Mammary epithelial cell (primary cell): Measurements from ENCODE around the gene LAMTOR2.

ENCODE experiments used
- EZH2 ChIP-seq: IDR thresholded peaks from 2 replicates; pipeline ENCODE4 v1.6.1; 2012; ENCODE audit warnings: low read length, inconsistent platforms, borderline replicate concordance
- TF ChIP-seq, protein P1 (sequence below), 2 donors: IDR thresholded peaks in 1 of 2; conservative IDR thresholded peaks in 1 of 2; 2 replicates each; pipeline ENCODE4 v1.5.1; 2011 to 2012; ENCODE audit warnings: inconsistent platforms in 2 of 2, low read length in 2 of 2, mild to moderate bottlenecking in 2 of 2, control low read depth in 1 of 2, low read depth in 1 of 2; ENCODE audit not compliant: insufficient read depth in 1 of 2; ENCODE audit errors: extremely low read depth in 1 of 2

DNA sequence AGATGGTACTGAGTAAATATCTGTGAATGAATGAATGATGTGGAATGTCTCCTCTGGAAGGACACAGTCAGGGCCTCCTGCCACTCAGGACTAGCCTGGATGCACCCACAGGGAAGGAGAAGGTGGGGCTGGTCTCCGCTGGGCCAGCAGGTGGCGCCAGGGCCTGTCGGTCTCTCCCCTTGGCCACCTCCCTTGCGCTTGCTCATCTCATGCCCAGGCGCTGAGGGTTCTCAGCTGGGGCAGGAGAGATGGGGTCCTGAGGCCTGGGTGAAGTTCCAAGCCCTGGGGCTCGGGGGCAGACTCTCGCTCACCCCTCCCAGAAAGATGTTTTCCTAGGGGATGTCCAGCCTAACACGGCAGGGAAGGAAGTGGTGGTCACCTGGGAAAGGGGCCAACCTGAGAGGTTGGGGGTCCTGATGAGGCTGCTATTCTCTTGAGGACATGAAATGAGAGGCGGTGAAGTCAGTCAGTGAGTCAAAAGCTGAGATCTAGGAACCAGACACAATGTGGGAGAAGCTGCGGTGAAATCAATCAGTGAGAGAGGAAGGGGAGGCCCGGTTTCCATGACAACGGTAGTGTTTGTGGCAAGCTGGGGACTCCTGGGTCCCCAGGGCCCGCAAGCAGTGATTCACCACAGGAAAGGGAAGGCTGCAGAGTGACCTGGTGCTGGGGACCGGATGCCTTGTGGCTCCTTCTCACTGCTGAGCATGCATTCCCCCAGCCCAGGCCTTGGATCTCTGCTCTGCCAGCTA, 42.2 kb downstream of the LAMTOR2 start:
- TF ChIP-seq, protein P1, sequence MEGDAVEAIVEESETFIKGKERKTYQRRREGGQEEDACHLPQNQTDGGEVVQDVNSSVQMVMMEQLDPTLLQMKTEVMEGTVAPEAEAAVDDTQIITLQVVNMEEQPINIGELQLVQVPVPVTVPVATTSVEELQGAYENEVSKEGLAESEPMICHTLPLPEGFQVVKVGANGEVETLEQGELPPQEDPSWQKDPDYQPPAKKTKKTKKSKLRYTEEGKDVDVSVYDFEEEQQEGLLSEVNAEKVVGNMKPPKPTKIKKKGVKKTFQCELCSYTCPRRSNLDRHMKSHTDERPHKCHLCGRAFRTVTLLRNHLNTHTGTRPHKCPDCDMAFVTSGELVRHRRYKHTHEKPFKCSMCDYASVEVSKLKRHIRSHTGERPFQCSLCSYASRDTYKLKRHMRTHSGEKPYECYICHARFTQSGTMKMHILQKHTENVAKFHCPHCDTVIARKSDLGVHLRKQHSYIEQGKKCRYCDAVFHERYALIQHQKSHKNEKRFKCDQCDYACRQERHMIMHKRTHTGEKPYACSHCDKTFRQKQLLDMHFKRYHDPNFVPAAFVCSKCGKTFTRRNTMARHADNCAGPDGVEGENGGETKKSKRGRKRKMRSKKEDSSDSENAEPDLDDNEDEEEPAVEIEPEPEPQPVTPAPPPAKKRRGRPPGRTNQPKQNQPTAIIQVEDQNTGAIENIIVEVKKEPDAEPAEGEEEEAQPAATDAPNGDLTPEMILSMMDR (conservative IDR thresholded peaks at IDR 0.05 in 1 of 2, IDR thresholded peaks at IDR 0.05 in 1 of 2; ENCODE audit: extremely low read depth in 1 of 2, insufficient read depth in 1 of 2, low read depth in 1 of 2, low read length in 2 of 2), result peak; percentile 96 to 100
- TF ChIP-seq EZH2, result no peak
